HEK293 (cell line): ENCODE measurements around the gene DEFB131A.
"Not testable (repeated sequence)": the region's sequence is repeated elsewhere in the genome, so short reads cannot be mapped to it uniquely, and the experiment has no call there.

Experiments
- CTCF ChIA-PET: fragments of 350-600 bp; formaldehyde crosslinking; extraction: SDS; loops from one replicate; lab custom pipeline; 2021; ENCODE audit warnings: antibody characterized with exemption; lab: Yijun Ruan, JAX
- POLR2A ChIA-PET: fragments of 300-600 bp; formaldehyde crosslinking; extraction: SDS; loops from one replicate; lab custom pipeline; 2020; ENCODE audit warnings: antibody characterized with exemption, inconsistent platforms; lab: Yijun Ruan, JAX
- H3K27ac ChIP-seq: fragments of 200-500 bp; sonication (Bioruptor generic); 2 replicates; pipeline ENCODE4 v1.5.1; 2014; ENCODE audit warnings: low read depth, low read length, control low read depth, inconsistent platforms; ENCODE audit errors: extremely low read depth
- H3K36me3 ChIP-seq, 2 experiments: fragments of 200-500 bp in 1 of 2; sonication (Bioruptor generic) in 1 of 2; 1 replicate in 1 of 2; 2 replicates in 1 of 2; pipeline ENCODE4 v1.5.1; 2014 to 2017; ENCODE audit warnings: inconsistent platforms in 2 of 2, low read length in 2 of 2; ENCODE audit not compliant: control insufficient read depth in 2 of 2, insufficient read depth in 1 of 2
- H3K4me1 ChIP-seq: fragments of 200-500 bp; sonication (Bioruptor generic); 2 replicates; pipeline ENCODE4 v1.5.1; 2014; ENCODE audit warnings: mild to moderate bottlenecking, low read length, inconsistent platforms; ENCODE audit not compliant: control insufficient read depth, insufficient read depth
- H3K4me3 ChIP-seq: 2 replicates; pipeline ENCODE4 v1.5.1; 2011; ENCODE audit warnings: low read depth, mild to moderate bottlenecking, control low read depth, low read length, moderate library complexity
- H3K9me3 ChIP-seq: fragments of 200-500 bp; sonication (Bioruptor generic); 2 replicates; pipeline ENCODE4 v1.5.1; 2014; ENCODE audit warnings: low read depth, low read length, inconsistent platforms; ENCODE audit not compliant: control insufficient read depth, insufficient read depth

Gene DEFB131A

DNA sequence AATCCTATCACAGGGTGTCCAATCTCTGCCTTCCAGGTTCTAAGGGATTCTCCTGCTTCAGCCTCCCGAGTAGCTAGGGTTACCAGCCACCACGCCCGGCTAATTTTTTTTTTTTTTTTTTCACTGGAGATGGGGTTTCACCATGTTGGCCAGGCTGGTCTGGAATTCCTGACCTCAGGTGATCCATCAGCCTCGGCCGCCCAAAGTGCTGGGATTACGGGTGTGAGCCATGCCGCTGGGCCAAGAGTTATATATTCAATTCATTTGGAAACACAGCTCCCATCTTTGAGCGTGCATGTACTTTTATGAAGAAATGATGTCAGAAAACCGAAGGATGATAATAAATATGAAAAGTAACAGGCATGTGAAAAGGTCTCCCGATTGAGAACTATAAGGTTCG lies 38.7 kb downstream of the DEFB131A start:
- CTCF ChIA-PET, H3K27ac ChIP-seq, H3K4me3 ChIP-seq, H3K36me3 ChIP-seq, H3K9me3 ChIP-seq, POLR2A ChIA-PET, H3K4me1 ChIP-seq: not testable (repeated sequence)

- H3K36me3 ChIP-seq, H3K9me3 ChIP-seq, H3K27ac ChIP-seq, POLR2A ChIA-PET, H3K4me1 ChIP-seq, CTCF ChIA-PET, H3K4me3 ChIP-seq: not testable (repeated sequence)
These were observed 39.5 kb downstream of the DEFB131A start for GRCh38 chr4:9483682-9484081.

DNA sequence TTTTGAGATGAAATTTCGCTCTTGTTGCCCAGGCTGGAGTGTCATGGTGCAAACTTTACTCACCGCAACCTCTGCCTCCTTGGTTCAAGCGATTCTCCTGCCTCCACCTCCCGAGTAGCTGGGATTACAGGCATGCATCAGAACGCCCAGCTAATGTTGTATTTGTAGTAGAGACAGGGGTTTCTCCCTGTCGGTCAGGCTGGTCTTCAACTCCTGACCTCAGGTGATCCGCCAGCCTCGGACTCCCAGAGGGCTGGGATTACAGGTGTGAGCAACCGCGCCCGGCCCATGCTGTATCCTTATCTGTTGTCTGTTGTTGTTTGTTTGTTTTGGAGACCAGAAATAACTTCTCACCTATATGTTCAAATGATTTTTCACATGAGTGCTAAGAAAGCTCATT lies 42.7 kb downstream of the DEFB131A start:
- H3K36me3 ChIP-seq, POLR2A ChIA-PET, H3K27ac ChIP-seq, H3K4me3 ChIP-seq, H3K4me1 ChIP-seq, H3K9me3 ChIP-seq, CTCF ChIA-PET: not testable (repeated sequence)

GRCh38 chr4:9488796-9489195 lies 44.6 kb downstream of the DEFB131A start:
- H3K27ac ChIP-seq, H3K4me3 ChIP-seq, H3K4me1 ChIP-seq, POLR2A ChIA-PET, H3K36me3 ChIP-seq, H3K9me3 ChIP-seq, CTCF ChIA-PET: not testable (repeated sequence)

DNA sequence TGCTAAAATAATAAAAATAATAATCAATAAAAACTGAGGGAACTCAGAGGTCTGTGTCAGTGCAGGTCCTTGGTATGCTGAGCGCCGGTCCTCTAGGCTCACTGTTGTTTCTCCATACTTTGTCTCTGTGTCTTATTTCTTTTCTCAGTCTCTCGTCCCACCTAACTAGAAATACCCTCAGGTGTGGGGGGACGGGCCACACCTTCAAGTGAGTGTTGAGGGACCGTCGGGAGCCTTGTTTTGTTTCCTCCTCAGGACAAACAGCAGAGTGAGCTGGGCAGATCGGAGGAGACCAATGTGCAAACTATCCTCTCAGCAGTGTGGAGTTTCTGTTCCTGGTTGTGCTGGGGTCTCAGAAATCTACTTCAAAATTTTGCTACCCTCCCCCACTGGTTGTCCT lies 46.3 kb downstream of the DEFB131A start:
- H3K9me3 ChIP-seq, H3K27ac ChIP-seq, H3K4me3 ChIP-seq, CTCF ChIA-PET, POLR2A ChIA-PET, H3K36me3 ChIP-seq, H3K4me1 ChIP-seq: not testable (repeated sequence)

DNA sequence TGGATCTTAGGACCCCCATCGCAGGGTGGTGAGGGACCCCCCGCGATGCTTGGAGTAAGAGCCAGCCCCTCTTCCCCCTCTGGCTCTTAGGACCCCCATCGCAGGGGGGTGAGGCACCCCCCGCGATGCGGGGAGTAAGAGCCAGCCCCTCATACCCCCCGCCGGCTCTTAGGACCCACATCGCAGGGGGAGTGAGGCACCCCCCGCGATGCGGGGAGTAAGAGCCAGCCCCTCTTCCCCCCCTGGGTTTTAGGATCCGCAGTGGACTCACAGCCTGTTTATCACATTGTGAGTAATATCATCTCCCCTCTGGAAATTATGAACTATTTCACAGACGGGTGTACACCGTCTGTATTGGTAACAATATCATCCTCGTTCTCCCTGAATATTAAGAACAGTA lies 46.8 kb downstream of the DEFB131A start:
- H3K27ac ChIP-seq, POLR2A ChIA-PET, H3K9me3 ChIP-seq, H3K4me3 ChIP-seq, H3K36me3 ChIP-seq, H3K4me1 ChIP-seq, CTCF ChIA-PET: not testable (repeated sequence)

- H3K4me1 ChIP-seq, H3K36me3 ChIP-seq, H3K27ac ChIP-seq, H3K9me3 ChIP-seq, CTCF ChIA-PET, POLR2A ChIA-PET, H3K4me3 ChIP-seq: not testable (repeated sequence)
These were observed 49.4 kb downstream of the DEFB131A start for GRCh38 chr4:9493589-9493988.

- H3K4me1 ChIP-seq, H3K36me3 ChIP-seq, H3K27ac ChIP-seq, H3K9me3 ChIP-seq, POLR2A ChIA-PET, H3K4me3 ChIP-seq: not testable (repeated sequence)
- CTCF ChIA-PET = interaction anchor here (0.6 to 0.8 kb wide), 2 partner anchors 210 to 404 kb away, joined by 3 read pairs; no protein-coding TSS in a partner anchor
These were observed 50.2 kb downstream of the DEFB131A start for GRCh38 chr4:9494256-9495035.
